ENCODE results near the gene PRLR. TPM values are rescaled to one million over a fixed set of nuclear protein-coding genes. Genes with fewer than 3 reads are reported as not detected.

The PRLR gene
- total RNA-seq, 1 experiment from 2014 or later = not detected

DNA sequence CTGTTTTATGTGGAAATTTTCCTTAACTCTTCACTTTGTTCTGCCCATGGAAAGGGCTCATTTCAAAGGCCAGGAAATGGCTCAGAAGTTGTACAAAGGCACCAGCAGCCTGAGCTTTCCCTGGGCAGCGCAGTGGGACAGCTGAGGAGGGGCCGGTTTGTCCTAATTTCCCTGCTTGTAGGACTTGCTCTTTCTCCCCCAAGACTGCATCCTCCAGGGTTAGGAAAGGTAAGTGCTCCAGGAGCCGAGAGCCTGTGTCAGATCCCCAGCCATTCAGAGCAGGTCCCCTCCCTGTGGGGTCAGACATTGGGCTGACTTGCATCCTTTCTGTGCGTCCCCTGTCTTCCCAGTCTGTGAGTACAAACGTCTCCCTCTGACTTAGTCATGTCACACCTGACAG is 226.1 kb downstream of the PRLR start:
- in situ Hi-C loops (cut with HindIII; ENCODE audit: low pct_unique_long_range_greater_than_20kb, low sequenced_read_pairs) = no loop called here
- no peak for DNase-seq (ENCODE audit: low read depth)

GRCh38 chr5:35003018-35003957 is 227.0 kb downstream of the PRLR start:
- in situ Hi-C loops (cut with HindIII; ENCODE audit: low pct_unique_long_range_greater_than_20kb, low sequenced_read_pairs) = no loop called here
- peak; percentile 54 for DNase-seq (ENCODE audit: low read depth)

GRCh38 chr5:35002459-35002858 is 227.8 kb downstream of the PRLR start:
- in situ Hi-C loops (cut with HindIII; ENCODE audit: low pct_unique_long_range_greater_than_20kb, low sequenced_read_pairs) = no loop called here
- DNase-seq (ENCODE audit: low read depth) = no peak

GRCh38 chr5:35001842-35002241 is 228.4 kb downstream of the PRLR start:
- in situ Hi-C loops (cut with HindIII; ENCODE audit: low pct_unique_long_range_greater_than_20kb, low sequenced_read_pairs) = no loop called here

More at GRCh38 chr5:35001842-35002241, 228.4 kb downstream of the PRLR start:
- DNase-seq (ENCODE audit: low read depth) = no peak

Other genes starting within 250 kb of the PRLR start
- not detected in 2 replicates for gene AGXT2, start 182.5 kb downstream of the PRLR start, total RNA-seq (2014; rRNA removed; shearing (Covaris generic); ENCODE audit: low replicate concordance)

Measured in Caki2 (cell line).